Lower leg skin (tissue), 4 donors: ENCODE data around the gene ZNF674. TPM values are rescaled to one million over a fixed set of nuclear protein-coding genes. Genes with fewer than 3 reads are reported as not detected.

ENCODE experiments used
- DNase-seq, 2 donors: peaks; one replicate each; pipeline ENCODE4 v3.0.0-alpha.2; 2019; ENCODE audit warnings: low spot score in 2 of 2
- H3K4me3 ChIP-seq: fragments of 200-600 bp; sonication (generic); 2 replicates; pipeline ENCODE4 v1.5.1; 2017; ENCODE audit warnings: mild to moderate bottlenecking, low read depth; ENCODE audit not compliant: poor library complexity, severe bottlenecking
- POLR2A ChIP-seq, 2 donors: fragments of 450-650 bp; IDR thresholded peaks; one replicate each; pipeline ENCODE4 v1.6.1; 2016 to 2017; ENCODE audit warnings: antibody characterized with exemption in 2 of 2, mild to moderate bottlenecking in 1 of 2, moderate library complexity in 1 of 2
- WGBS, 2 donors: methylation state at CpG; one replicate each; pipeline ENCODE4 v1.1.5; 2018; 5-methylcytosine and 5-hydroxymethylcytosine counted together
- intact Hi-C: fragments of 100-400 bp; cut with DNase I; formaldehyde crosslinking; loops from one replicate; pipeline ENCODE4 v1.15.0; 2023; ENCODE audit warnings: low total_unique reads
- total RNA-seq, 4 donors: library from RNA; depleted of rRNA; stranded (reverse); fragments of >200 nt; gene quantifications; one replicate each; pipeline ENCODE4 v1.1.0, GENCODE V29; 2016
- TF ChIP-seq, protein P1 (sequence below), 3 donors: fragments of 450-650 bp; IDR thresholded peaks; one replicate each; pipeline ENCODE4 v1.5.1; 2016; ENCODE audit warnings: antibody characterized with exemption in 3 of 3, mild to moderate bottlenecking in 3 of 3, moderate library complexity in 2 of 3

Gene ZNF674
- total RNA-seq, 4 donors from 2014 or later, result 0.76 to 2.3 (median 2.0) TPM

DNA sequence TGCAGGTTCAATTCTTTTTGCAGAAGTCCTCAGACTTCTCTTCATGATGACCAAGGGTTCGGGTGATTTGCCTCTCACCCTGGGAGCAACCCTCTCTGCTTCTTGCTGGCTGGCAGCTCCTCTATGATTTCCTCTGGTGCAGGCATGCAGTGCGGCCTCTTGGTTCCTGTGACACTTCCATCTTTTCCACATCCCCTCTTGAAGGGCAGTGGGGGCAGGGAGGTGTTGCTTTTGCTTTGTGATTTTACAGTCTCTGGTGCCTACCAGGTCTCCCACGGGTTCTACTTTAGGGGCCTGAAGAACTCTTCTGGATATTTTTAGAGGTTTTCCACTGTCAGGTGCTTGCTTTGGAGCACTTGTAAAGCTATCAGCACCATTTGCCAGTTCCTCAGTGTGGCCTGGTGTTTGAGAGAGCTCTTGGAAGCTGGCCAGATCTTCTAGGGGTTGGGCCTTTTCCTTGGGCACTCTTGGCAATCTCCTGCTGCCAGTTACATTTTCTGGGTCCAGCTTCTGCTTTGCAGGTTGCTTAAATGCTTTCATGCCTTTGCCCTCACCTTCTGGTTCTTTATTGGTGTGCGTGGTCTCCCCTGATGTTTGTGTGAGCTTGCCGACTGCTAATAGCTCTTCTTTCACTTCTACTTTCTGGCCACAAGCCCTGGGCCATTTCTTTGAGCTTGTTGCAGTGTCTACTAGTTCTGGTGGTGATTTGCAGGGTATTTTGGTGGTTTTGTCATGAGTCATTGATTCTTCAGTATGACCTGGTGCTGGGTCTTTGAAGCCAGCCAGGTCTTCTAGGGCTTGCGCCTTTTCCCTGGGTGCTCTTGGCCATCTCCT, 16.8 kb upstream of the ZNF674 start:
- 68 to 73% methylated on average over 6 of the region's 6 CpGs for WGBS, 2 donors
- peak in 1 of 2 donors; percentile 59 for DNase-seq
- no peak for TF ChIP-seq POLR2A (IDR thresholded peaks at IDR 0.05)
- TF ChIP-seq, protein P1, sequence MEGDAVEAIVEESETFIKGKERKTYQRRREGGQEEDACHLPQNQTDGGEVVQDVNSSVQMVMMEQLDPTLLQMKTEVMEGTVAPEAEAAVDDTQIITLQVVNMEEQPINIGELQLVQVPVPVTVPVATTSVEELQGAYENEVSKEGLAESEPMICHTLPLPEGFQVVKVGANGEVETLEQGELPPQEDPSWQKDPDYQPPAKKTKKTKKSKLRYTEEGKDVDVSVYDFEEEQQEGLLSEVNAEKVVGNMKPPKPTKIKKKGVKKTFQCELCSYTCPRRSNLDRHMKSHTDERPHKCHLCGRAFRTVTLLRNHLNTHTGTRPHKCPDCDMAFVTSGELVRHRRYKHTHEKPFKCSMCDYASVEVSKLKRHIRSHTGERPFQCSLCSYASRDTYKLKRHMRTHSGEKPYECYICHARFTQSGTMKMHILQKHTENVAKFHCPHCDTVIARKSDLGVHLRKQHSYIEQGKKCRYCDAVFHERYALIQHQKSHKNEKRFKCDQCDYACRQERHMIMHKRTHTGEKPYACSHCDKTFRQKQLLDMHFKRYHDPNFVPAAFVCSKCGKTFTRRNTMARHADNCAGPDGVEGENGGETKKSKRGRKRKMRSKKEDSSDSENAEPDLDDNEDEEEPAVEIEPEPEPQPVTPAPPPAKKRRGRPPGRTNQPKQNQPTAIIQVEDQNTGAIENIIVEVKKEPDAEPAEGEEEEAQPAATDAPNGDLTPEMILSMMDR (IDR thresholded peaks at IDR 0.05), result no peak
- intact Hi-C loops, result no loop called here
- H3K4me3 ChIP-seq, result no peak overlapping the region

DNA sequence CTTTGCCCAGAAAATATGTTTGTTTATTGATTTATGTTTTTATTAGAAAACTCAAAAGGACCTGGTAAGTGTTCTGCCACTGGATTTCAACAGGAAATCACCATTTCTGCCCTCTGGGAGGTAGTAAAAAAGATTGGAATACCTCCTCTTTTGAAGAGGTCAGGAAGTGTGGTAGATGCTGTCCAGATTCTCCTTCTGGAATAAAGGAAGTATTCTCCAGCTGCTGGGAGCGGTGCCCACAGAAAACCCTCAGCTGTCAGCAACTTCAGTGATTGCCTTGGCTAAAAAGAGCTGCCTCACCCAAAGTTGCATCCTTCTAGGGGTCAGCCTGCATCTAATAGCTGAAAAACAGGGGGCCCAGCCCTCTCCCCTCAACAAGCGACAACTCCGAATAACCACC, 13.8 kb upstream of the ZNF674 start:
- intact Hi-C loops, result no loop called here
- no peak for DNase-seq
- TF ChIP-seq, protein P1 (IDR thresholded peaks at IDR 0.05), result no peak
- no peak for TF ChIP-seq POLR2A (IDR thresholded peaks at IDR 0.05)
- 72 to 76% methylated on average over 3 of the region's 3 CpGs for WGBS, 2 donors
- H3K4me3 ChIP-seq, result no peak overlapping the region

DNA sequence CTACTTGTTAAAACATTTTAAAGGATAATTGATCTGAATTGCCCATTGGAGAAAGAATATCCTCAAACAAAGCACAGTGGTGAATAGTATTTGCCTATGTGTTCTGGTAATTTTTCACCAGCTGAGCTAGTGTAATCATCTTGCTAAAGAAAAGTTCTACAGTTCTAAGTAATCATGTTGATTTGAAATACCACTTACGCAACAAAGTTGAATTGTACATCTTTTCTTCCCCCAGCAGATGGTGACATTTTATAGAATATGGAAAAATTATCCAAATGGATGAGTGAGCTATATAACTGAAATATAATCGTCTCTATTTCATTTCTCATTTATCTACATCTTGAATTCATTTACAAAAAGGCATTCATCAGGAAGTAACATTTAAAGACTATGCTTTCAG, 9.7 kb upstream of the ZNF674 start:
- no peak overlapping the region for H3K4me3 ChIP-seq
- no peak for DNase-seq
- no peak for TF ChIP-seq POLR2A (IDR thresholded peaks at IDR 0.05)
- TF ChIP-seq, protein P1 (IDR thresholded peaks at IDR 0.05), result no peak
- intact Hi-C loops, result no loop called here
- WGBS, 2 donors, result 21 to 52% methylated on average over 2 of the region's 2 CpGs

DNA sequence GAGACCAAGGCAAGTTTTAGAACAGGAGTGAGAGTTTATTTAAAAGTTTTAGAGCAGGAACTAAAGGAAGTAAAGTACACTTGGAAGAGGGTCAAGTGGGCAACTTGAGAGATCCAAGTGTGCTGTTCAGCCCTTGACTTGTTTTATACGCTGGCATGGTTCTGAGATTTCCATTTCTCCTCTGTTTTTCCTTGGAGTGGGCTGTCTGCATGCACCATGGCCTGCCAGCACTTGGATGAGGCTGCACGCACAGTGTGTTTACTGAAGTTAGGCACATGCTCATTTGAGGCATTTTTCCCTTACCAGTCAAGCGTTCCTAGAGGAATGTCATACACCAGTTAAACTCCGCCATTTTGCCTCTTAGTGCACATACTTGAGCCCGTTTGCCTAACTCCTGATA, 8.7 kb upstream of the ZNF674 start:
- H3K4me3 ChIP-seq, result no peak overlapping the region
- WGBS, 2 donors, result 77 to 93% methylated on average over 5 of the region's 5 CpGs
- TF ChIP-seq, protein P1 (IDR thresholded peaks at IDR 0.05), result no peak
- TF ChIP-seq POLR2A (IDR thresholded peaks at IDR 0.05), result no peak
- intact Hi-C loops, result no loop called here
- no peak for DNase-seq

DNA sequence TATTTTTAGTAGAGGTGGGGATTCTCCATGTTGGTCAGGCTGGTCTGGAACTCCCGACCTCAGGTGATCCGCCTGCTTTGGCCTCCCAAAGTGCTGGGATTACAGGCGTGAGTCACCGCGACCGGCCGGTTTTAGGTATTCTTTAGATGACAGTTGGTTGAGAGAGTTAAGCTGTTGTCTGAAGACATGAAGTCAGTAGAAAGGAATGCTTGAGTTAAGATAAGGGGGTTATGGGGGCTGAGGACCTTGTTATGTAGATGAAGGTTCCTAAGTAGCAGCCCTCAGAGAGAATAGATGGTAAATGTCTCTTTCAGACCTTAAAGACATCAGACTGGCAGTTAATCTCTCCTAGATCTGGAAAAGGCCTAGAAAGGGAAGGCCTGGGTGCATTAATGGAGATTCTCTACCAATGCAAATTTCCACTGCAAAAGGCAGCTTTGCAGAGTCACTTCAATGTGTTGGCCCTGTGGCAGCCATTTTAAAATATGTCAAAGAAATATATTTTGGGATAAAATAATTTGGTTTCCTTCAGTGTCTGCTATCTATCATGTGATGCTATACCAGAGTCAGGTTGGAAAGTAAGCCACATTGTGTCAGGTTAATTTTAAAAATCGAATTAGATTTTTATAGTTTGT, 6.4 kb upstream of the ZNF674 start:
- no peak for TF ChIP-seq POLR2A (IDR thresholded peaks at IDR 0.05)
- TF ChIP-seq, protein P1 (IDR thresholded peaks at IDR 0.05), result no peak
- 80 to 81% methylated on average over 8 of the region's 8 CpGs for WGBS, 2 donors
- intact Hi-C loops, result no loop called here

More for the DNA sequence above, 6.4 kb upstream of the ZNF674 start:
- no peak overlapping the region for H3K4me3 ChIP-seq
- no peak for DNase-seq
